22Rv1 (cell line): Measurements from ENCODE around the gene TET2.

Experiments
- CTCF ChIP-seq: fragments of 450-650 bp; IDR thresholded peaks from 2 replicates; pipeline ENCODE4 v1.5.1; 2017; ENCODE audit warnings: mild to moderate bottlenecking
- ZFX ChIP-seq: fragments of 450-650 bp; IDR thresholded peaks from 2 replicates; pipeline ENCODE4 v1.6.1; 2017; ENCODE audit warnings: antibody characterized with exemption, borderline replicate concordance

GRCh38 chr4:105318486-105318885, 171.8 kb downstream of the TET2 start:
- TF ChIP-seq CTCF (no peak), ZFX (no peak)
